Measurements from ENCODE around the gene TTI1. TPM values are rescaled to one million over a fixed set of nuclear protein-coding genes. Genes with fewer than 3 reads are reported as not detected.

The TTI1 gene
- total RNA-seq, 4 donors from 2014 or later: 4.5 to 19.5 (median 9.4) TPM

DNA sequence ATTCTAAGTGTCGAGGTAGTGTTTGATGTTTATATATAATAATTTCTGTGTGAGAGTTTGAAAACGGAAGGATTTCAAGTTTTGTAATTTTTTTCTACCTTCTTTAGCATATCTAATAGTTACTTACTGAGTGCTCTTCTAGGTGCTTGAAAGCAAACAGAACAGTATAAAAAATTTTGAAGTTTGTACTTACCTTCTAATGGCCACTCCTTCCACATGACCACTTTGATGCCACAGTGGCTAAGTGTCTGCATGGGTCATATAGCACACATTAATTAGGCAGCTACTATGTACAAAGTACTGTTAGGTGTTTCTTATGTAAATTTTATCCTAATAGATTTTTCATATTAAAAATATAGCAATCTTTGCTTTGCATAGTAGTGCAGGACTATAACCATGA is 21.4 kb upstream of the TTI1 start:
- TF ChIP-seq EP300 (IDR thresholded peaks at IDR 0.05; ENCODE audit: low read depth) (no peak), POLR2A (IDR thresholded peaks at IDR 0.05) (no peak), CTCF (IDR thresholded peaks at IDR 0.05) (no peak)
- H3K4me3 ChIP-seq: no peak overlapping the region
- intact Hi-C loops (cut with DNase I; ENCODE audit: low total_unique reads): loop anchor here (5.0 kb wide), 1 partner anchor 113 kb away; the partner anchor contains the start of gene TGM2
- H3K4me1 ChIP-seq: peaks cover 0 to 5% (median 0%) of the 10 kb centered on the region in 4 donors
- in situ Hi-C loops (cut with MboI; ENCODE audit: low pct_ligation_motif_present in 1 of 4, low pct_unique_long_range_greater_than_20kb in 1 of 4, low sequenced_read_pairs in 3 of 4): loop anchor here (5.0 to 25.0 kb wide), 5 partner anchors 108 to 358 kb away; partner anchors contain the start of gene TGM2 (in 1 of the 4)
- H3K36me3 ChIP-seq: peaks cover 0 to 34% (median 14%) of the 10 kb centered on the region in 4 donors
- no peak for DNase-seq
- H3K9me3 ChIP-seq: no peaks in the 10 kb centered on the region
- H3K27ac ChIP-seq: no peak overlapping the region
- no peaks in the 10 kb centered on the region for H3K27me3 ChIP-seq
- 83 to 87% methylated on average over 2 of the region's 2 CpGs for WGBS, 2 donors (ENCODE audit: low coverage in 1 of 2)

- Histone ChIP-seq H3K4me1 (peaks cover 0 to 5% (median 0%) of the 10 kb centered on the region in 4 donors), H3K27me3 (no peaks in the 10 kb centered on the region), H3K27ac (no peak overlapping the region), H3K36me3 (peaks cover 0 to 26% (median 6%) of the 10 kb centered on the region in 4 donors), H3K9me3 (no peaks in the 10 kb centered on the region), H3K4me3 (no peak overlapping the region)
- no peak for DNase-seq
- in situ Hi-C loops (cut with MboI; ENCODE audit: low pct_ligation_motif_present in 1 of 4, low pct_unique_long_range_greater_than_20kb in 1 of 4, low sequenced_read_pairs in 3 of 4): loop anchor here in 3 of 4 donors (10.0 to 25.0 kb wide), 3 partner anchors 109 to 359 kb away; partner anchors contain the start of gene TGM2 (in 1 of the 3)
- WGBS, 2 donors (ENCODE audit: low coverage in 1 of 2): 80 to 90% methylated on average over 2 of the region's 2 CpGs
- intact Hi-C loops (cut with DNase I; ENCODE audit: low total_unique reads): no loop called here
- TF ChIP-seq POLR2AphosphoS5 (IDR thresholded peaks at IDR 0.05): no peak
- TF ChIP-seq CTCF (IDR thresholded peaks at IDR 0.05): no peak
- no peak for TF ChIP-seq POLR2A (IDR thresholded peaks at IDR 0.05)
- no peak for TF ChIP-seq EP300 (IDR thresholded peaks at IDR 0.05; ENCODE audit: low read depth)
Observed at GRCh38 chr20:38052870-38053269, 19.6 kb upstream of the TTI1 start.

GRCh38 chr20:38050686-38051085 is 17.4 kb upstream of the TTI1 start:
- no peaks in the 10 kb centered on the region for H3K9me3 ChIP-seq
- in situ Hi-C loops (cut with MboI; ENCODE audit: low pct_ligation_motif_present in 1 of 4, low pct_unique_long_range_greater_than_20kb in 1 of 4, low sequenced_read_pairs in 3 of 4): loop anchor here in 3 of 4 donors (10.0 to 25.0 kb wide), 3 partner anchors 112 to 362 kb away; partner anchors contain the start of gene TGM2 (in 1 of the 3)
- H3K4me1 ChIP-seq: no peaks in the 10 kb centered on the region
- H3K27me3 ChIP-seq: no peaks in the 10 kb centered on the region
- no peak overlapping the region for H3K4me3 ChIP-seq
- DNase-seq: no peak
- WGBS, 2 donors (ENCODE audit: low coverage in 1 of 2): 53 to 65% methylated on average over 1 of the region's 1 CpG
- intact Hi-C loops (cut with DNase I; ENCODE audit: low total_unique reads): no loop called here
- TF ChIP-seq EP300 (IDR thresholded peaks at IDR 0.05; ENCODE audit: low read depth): no peak
- no peak for TF ChIP-seq CTCF (IDR thresholded peaks at IDR 0.05)
- TF ChIP-seq POLR2AphosphoS5 (IDR thresholded peaks at IDR 0.05): no peak
- no peak for TF ChIP-seq POLR2A (IDR thresholded peaks at IDR 0.05)
- H3K27ac ChIP-seq: no peak overlapping the region
- H3K36me3 ChIP-seq: peaks cover 0 to 26% (median 6%) of the 10 kb centered on the region in 4 donors

- H3K4me3 ChIP-seq: no peak overlapping the region
- no peaks in the 10 kb centered on the region for H3K4me1 ChIP-seq
- 69 to 80% methylated on average over 3 of the region's 3 CpGs for WGBS, 2 donors (ENCODE audit: low coverage in 1 of 2)
- TF ChIP-seq CTCF (IDR thresholded peaks at IDR 0.05): no peak
- TF ChIP-seq POLR2A (IDR thresholded peaks at IDR 0.05): no peak
- no peak for TF ChIP-seq POLR2AphosphoS5 (IDR thresholded peaks at IDR 0.05)
- no peak for TF ChIP-seq EP300 (IDR thresholded peaks at IDR 0.05; ENCODE audit: low read depth)
- peaks cover 0 to 26% (median 6%) of the 10 kb centered on the region in 4 donors for H3K36me3 ChIP-seq
- intact Hi-C loops (cut with DNase I; ENCODE audit: low total_unique reads): no loop called here
- H3K27ac ChIP-seq: no peak overlapping the region
- no peaks in the 10 kb centered on the region for H3K9me3 ChIP-seq
- no peaks in the 10 kb centered on the region for H3K27me3 ChIP-seq
- in situ Hi-C loops (cut with MboI; ENCODE audit: low pct_ligation_motif_present in 1 of 4, low pct_unique_long_range_greater_than_20kb in 1 of 4, low sequenced_read_pairs in 3 of 4): loop anchor here in 3 of 4 donors (10.0 to 25.0 kb wide), 3 partner anchors 113 to 363 kb away; partner anchors contain the start of gene TGM2 (in 1 of the 3)
- DNase-seq: no peak
Observed at GRCh38 chr20:38049800-38050199, 16.5 kb upstream of the TTI1 start.
